NB4 (cell line): ENCODE data around the gene NTRK2.

Experiments used
- CTCF ChIP-seq: IDR thresholded peaks from one replicate; pipeline ENCODE4 v1.5.1; 2012; ENCODE audit warnings: low read depth, low read length
- MYC ChIP-seq: IDR thresholded peaks from 2 replicates; pipeline ENCODE4 v1.6.1; 2011; ENCODE audit warnings: low read depth, low read length
- POLR2A ChIP-seq: IDR thresholded peaks from 2 replicates; pipeline ENCODE4 v1.6.1; 2011; ENCODE audit warnings: mild to moderate bottlenecking; ENCODE audit not compliant: insufficient read length; ENCODE audit errors: extremely low read depth
- TF ChIP-seq, protein P1 (sequence below): IDR thresholded peaks from 2 replicates; pipeline ENCODE4 v1.6.1; 2011; ENCODE audit warnings: low read depth, low read length

DNA sequence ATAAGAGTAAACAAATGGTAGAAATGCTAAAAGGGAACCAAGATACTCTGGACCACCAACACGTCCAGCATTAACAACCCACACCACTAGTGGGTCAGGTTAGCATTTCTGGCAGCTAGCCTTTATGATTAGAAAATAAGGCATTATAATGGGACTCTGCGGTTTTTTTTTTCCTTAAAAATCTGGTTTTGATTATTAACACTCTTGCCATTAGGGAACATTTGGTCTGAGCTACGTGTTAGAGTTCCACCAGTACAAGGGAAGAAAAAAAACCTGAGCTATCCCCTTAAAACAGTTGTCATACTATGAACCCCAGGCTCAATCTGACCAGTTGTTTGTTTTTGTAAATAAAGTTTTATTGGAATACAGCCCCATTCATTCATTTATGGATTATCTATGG, 110.4 kb downstream of the NTRK2 start:
- TF ChIP-seq CTCF (no peak), POLR2A (no peak), MYC (no peak)
- TF ChIP-seq, protein P1, sequence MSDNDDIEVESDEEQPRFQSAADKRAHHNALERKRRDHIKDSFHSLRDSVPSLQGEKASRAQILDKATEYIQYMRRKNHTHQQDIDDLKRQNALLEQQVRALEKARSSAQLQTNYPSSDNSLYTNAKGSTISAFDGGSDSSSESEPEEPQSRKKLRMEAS, result no peak
